A549 (cell line): ENCODE measurements around the gene RASA2. TPM values are rescaled to one million over a fixed set of nuclear protein-coding genes. Genes with fewer than 3 reads are reported as not detected.

Experiments used
- ATAC-seq, 2 experiments: fragments of 200-7000 bp in 1 of 2; fragments of >200 bp in 1 of 2; cut with Nextera tagmentation in 1 of 2; cut with Tn5 transposase in 1 of 2; 3 replicates each; pipeline versions ENCODE4 v1.8.0 to v1.9.1; 2018 to 2020; ENCODE audit warnings: mild to moderate bottlenecking in 1 of 2, moderate library complexity in 1 of 2
- CTCF ChIA-PET: fragments of 300-600 bp; sonication (Branson Sonifier 250); formaldehyde crosslinking; extraction: SDS; loops from one replicate; lab custom pipeline; 2021; ENCODE audit warnings: antibody characterized with exemption, inconsistent platforms; lab: Yijun Ruan, JAX
- POLR2A ChIA-PET: fragments of 350-600 bp; formaldehyde crosslinking; extraction: SDS; loops from one replicate; lab custom pipeline; 2021; ENCODE audit warnings: antibody characterized with exemption, inconsistent platforms; lab: Yijun Ruan, JAX
- DNase-seq, 2 experiments: peaks; one replicate each; pipeline versions ENCODE4 v3.0.0 to v3.0.0-alpha.2; 2011 to 2016; ENCODE audit warnings: low read depth in 1 of 2, low spot score in 1 of 2
- FAIRE-seq: peaks from 2 replicates; lab custom pipeline; 2011; peaks lifted over from hg19 to GRCh38; lab: Jason Lieb, UNC
- H3K27ac ChIP-seq, 2 experiments: fragments of >200 bp; sonication (Bioruptor Twin); formaldehyde crosslinking; 3 replicates each; pipeline ENCODE4 v1.5.1; 2016 to 2017
- H3K4me1 ChIP-seq: fragments of >200 bp; sonication (Bioruptor Twin); formaldehyde crosslinking; 3 replicates; pipeline ENCODE4 v1.6.1; 2016
- H3K4me2 ChIP-seq: fragments of >200 bp; sonication (Bioruptor Twin); formaldehyde crosslinking; 3 replicates; pipeline ENCODE4 v1.6.1; 2016
- H3K4me3 ChIP-seq: fragments of >200 bp; sonication (Bioruptor Twin); formaldehyde crosslinking; 3 replicates; pipeline ENCODE4 v1.5.1; 2016
- H3K9me3 ChIP-seq: fragments of >200 bp; sonication (Bioruptor Twin); formaldehyde crosslinking; 3 replicates; pipeline ENCODE4 v1.6.1; 2016
- BCL3 ChIP-seq: fragments of >200 bp; sonication (Bioruptor Twin); formaldehyde crosslinking; IDR thresholded peaks from 3 replicates; pipeline ENCODE4 v1.6.1; 2016
- CTCF ChIP-seq: fragments of >200 bp; sonication (Bioruptor Twin); formaldehyde crosslinking; IDR thresholded peaks from 3 replicates; pipeline ENCODE4 v1.5.1; 2016
- E2F6 ChIP-seq: IDR thresholded peaks from 2 replicates; pipeline ENCODE4 v1.6.1; 2012; ENCODE audit warnings: low read depth, borderline replicate concordance
- EP300 ChIP-seq, 2 experiments: fragments of >200 bp; sonication (Bioruptor Twin); formaldehyde crosslinking; IDR thresholded peaks; 2 replicates in 1 of 2; 3 replicates in 1 of 2; pipeline ENCODE4 v1.6.1; 2016 to 2017
- FOSB ChIP-seq: fragments of 250-450 bp; sonication (Bioruptor Pico); IDR thresholded peaks from 2 replicates; pipeline ENCODE4 v1.5.0; 2020; ENCODE audit warnings: mild to moderate bottlenecking, moderate library complexity
- GATA3 ChIP-seq: IDR thresholded peaks from 2 replicates; pipeline ENCODE4 v1.6.1; 2012; ENCODE audit warnings: borderline replicate concordance
- HDAC2 ChIP-seq: fragments of 200-600 bp; sonication (generic); IDR thresholded peaks from 2 replicates; pipeline ENCODE4 v1.6.1; 2016
- HMGXB4 ChIP-seq: fragments of 250-450 bp; sonication (Bioruptor Pico); IDR thresholded peaks from 2 replicates; pipeline ENCODE4 v1.5.0; 2021; ENCODE audit warnings: mild to moderate bottlenecking, moderate library complexity, borderline replicate concordance
- HOXB13 ChIP-seq: fragments of 250-450 bp; sonication (Bioruptor Pico); IDR thresholded peaks from 2 replicates; pipeline ENCODE4 v1.5.0; 2020; ENCODE audit warnings: low read depth, mild to moderate bottlenecking, moderate library complexity
- JUN ChIP-seq, 2 experiments: fragments of >200 bp; sonication (Bioruptor Twin); formaldehyde crosslinking; IDR thresholded peaks; 2 replicates in 1 of 2; 3 replicates in 1 of 2; pipeline ENCODE4 v1.6.1; 2016 to 2017
- KDM1A ChIP-seq: fragments of 200-600 bp; sonication (generic); IDR thresholded peaks from 2 replicates; pipeline ENCODE4 v1.6.1; 2016; ENCODE audit warnings: low read depth, mild to moderate bottlenecking
- MAFK ChIP-seq: fragments of 450-650 bp; IDR thresholded peaks from 2 replicates; pipeline ENCODE4 v1.6.1; 2014; ENCODE audit not compliant: partially characterized antibody
- MAZ ChIP-seq: fragments of 150-350 bp; IDR thresholded peaks from 2 replicates; pipeline ENCODE4 v1.6.1; 2014; ENCODE audit warnings: antibody characterized with exemption, low read depth, low read length, borderline replicate concordance
- NFE2L2 ChIP-seq: fragments of 150-350 bp; conservative IDR thresholded peaks from 2 replicates; pipeline ENCODE4 v1.6.1; 2014; ENCODE audit warnings: low read length
- NPAS2 ChIP-seq: fragments of 250-450 bp; sonication (Bioruptor Pico); IDR thresholded peaks from 2 replicates; pipeline ENCODE4 v1.8.0; 2022; ENCODE audit warnings: mild to moderate bottlenecking, moderate library complexity, borderline replicate concordance
- RCOR1 ChIP-seq: fragments of 150-350 bp; IDR thresholded peaks from 2 replicates; pipeline ENCODE4 v1.6.1; 2014; ENCODE audit warnings: antibody characterized with exemption, low read length, low read depth
- RNF2 ChIP-seq: fragments of 200-600 bp; sonication (generic); IDR thresholded peaks from 2 replicates; pipeline ENCODE4 v1.6.1; 2016; ENCODE audit warnings: low read depth, mild to moderate bottlenecking, antibody characterized with exemption, moderate library complexity, borderline replicate concordance
- TFCP2L1 ChIP-seq: fragments of 250-450 bp; sonication (Bioruptor Pico); IDR thresholded peaks from 2 replicates; pipeline ENCODE4 v1.5.0; 2021; ENCODE audit warnings: mild to moderate bottlenecking
- ZFP36 ChIP-seq: fragments of 450-650 bp; IDR thresholded peaks from 2 replicates; pipeline ENCODE4 v1.6.1; 2014; ENCODE audit warnings: borderline replicate concordance; ENCODE audit not compliant: partially characterized antibody
- WGBS: methylation state at CpG from one replicate; pipeline ENCODE4 v1.1.6; 2017; ENCODE audit errors: missing lambda C conversion rate; 5-methylcytosine and 5-hydroxymethylcytosine counted together
- polyA plus RNA-seq, 4 experiments: library from polyadenylated mRNA; depleted of rRNA in 3 of 4; stranded (reverse); fragments of >200 nt; fragmentation: RNase III in 1 of 4; extraction: RNeasy Plus Mini Kit Qiagen cat#74134 plus additional on column Dnase treatment in 1 of 4; gene quantifications; 2 replicates in 3 of 4; 3 replicates in 1 of 4; pipeline ENCODE4 v1.2.3, GENCODE V29; 2011 to 2017

Gene RASA2
- polyA plus RNA-seq, 2 of the 4 experiments (the other 2 are of a cell fraction) = 6.7 to 12.0 TPM

GRCh38 chr3:141546081-141546480 is 59.3 kb downstream of the RASA2 start:
- CTCF ChIA-PET = interaction anchor here (1.7 kb wide), 1 partner anchor 86 kb away, joined by 9 read pairs; no protein-coding TSS in a partner anchor

GRCh38 chr3:141546586-141546985 is 59.8 kb downstream of the RASA2 start:
- 90% methylated on average over 3 of the region's 3 CpGs for WGBS
- no peak overlapping the region for H3K4me3 ChIP-seq
- DNase-seq (no peak), ATAC-seq (no peak), FAIRE-seq (peak; percentile 51)
- ChIA-PET POLR2A (no interaction called here), CTCF (interaction anchor here (0.7 to 1.7 kb wide), 2 partner anchors 87 to 235 kb away, joined by 3 to 9 read pairs; no protein-coding TSS in a partner anchor)
- peaks cover 19% of the 10 kb centered on the region; the same call in 2 of the 3 replicates for H3K9me3 ChIP-seq
- H3K4me1 ChIP-seq = no peaks in the 10 kb centered on the region
- H3K4me2 ChIP-seq = no peak overlapping the region
- TF ChIP-seq ZFP36 (no peak), RCOR1 (no peak), EP300 (IDR thresholded peaks at IDR 0.05) (no peak), KDM1A (no peak), CTCF (no peak), HDAC2 (no peak), RNF2 (no peak), HOXB13 (CRISPR knock-in tag) (no peak), BCL3 (no peak), GATA3 (no peak)
- H3K27ac ChIP-seq = no peak overlapping the region

More at GRCh38 chr3:141546081-141546480, 59.3 kb downstream of the RASA2 start:
- ATAC-seq (no peak), DNase-seq (no peak), FAIRE-seq (no peak)
- Histone ChIP-seq H3K4me3 (no peak overlapping the region), H3K9me3 (peaks cover 19% of the 10 kb centered on the region; the same call in 2 of the 3 replicates), H3K27ac (no peak overlapping the region), H3K4me2 (no peak overlapping the region), H3K4me1 (peaks cover under 1% of the 10 kb centered on the region; the same call in 1 of the 3 replicates)
- TF ChIP-seq NFE2L2 (no peak), HMGXB4 (CRISPR knock-in tag) (no peak), RNF2 (no peak), NPAS2 (CRISPR knock-in tag) (no peak), FOSB (CRISPR knock-in tag) (no peak), MAFK (no peak), GATA3 (no peak), MAZ (no peak), HDAC2 (no peak), E2F6 (no peak), JUN (IDR thresholded peaks at IDR 0.05) (no peak), TFCP2L1 (CRISPR knock-in tag) (no peak)
- WGBS = 94% methylated on average over 3 of the region's 3 CpGs
- POLR2A ChIA-PET = no interaction called here
